H9 (cell line): ENCODE measurements around the gene FN3KRP. TPM values are rescaled to one million over a fixed set of nuclear protein-coding genes. Genes with fewer than 3 reads are reported as not detected.
A peak's percentile ranks its signal among the peaks of the same experiment; 100 is the strongest.

ENCODE experiments used
- DNase-seq: peaks from one replicate; pipeline ENCODE4 v3.0.0-alpha.2; 2017
- H2AFZ ChIP-seq: one replicate; pipeline ENCODE4 v1.6.1; 2013; ENCODE audit warnings: mild to moderate bottlenecking, low read length, control low read depth, moderate library complexity
- H2AK5ac ChIP-seq: 2 replicates; pipeline ENCODE4 v1.6.1; 2013; ENCODE audit warnings: low read length, control low read depth, mixed read lengths; ENCODE audit not compliant: insufficient read length
- H2BK120ac ChIP-seq: one replicate; pipeline ENCODE4 v1.6.1; 2013; ENCODE audit warnings: low read depth, mild to moderate bottlenecking, low read length, control low read depth, inconsistent platforms; ENCODE audit not compliant: poor library complexity, severe bottlenecking
- H2BK12ac ChIP-seq: 2 replicates; pipeline ENCODE4 v1.6.1; 2013; ENCODE audit warnings: low read length, control low read depth, mixed read lengths, low read depth; ENCODE audit not compliant: insufficient read length
- H2BK15ac ChIP-seq: 2 replicates; pipeline ENCODE4 v1.6.1; 2013; ENCODE audit warnings: low read depth, low read length, control low read depth
- H2BK20ac ChIP-seq: one replicate; pipeline ENCODE4 v1.6.1; 2013; ENCODE audit warnings: low read depth, mild to moderate bottlenecking, low read length, control low read depth, inconsistent platforms; ENCODE audit not compliant: poor library complexity, severe bottlenecking
- H2BK5ac ChIP-seq: 2 replicates; pipeline ENCODE4 v1.6.1; 2013; ENCODE audit warnings: low read length, control low read depth, mixed read lengths; ENCODE audit not compliant: insufficient read length
- H3K14ac ChIP-seq: 2 replicates; pipeline ENCODE4 v1.6.1; 2013; ENCODE audit warnings: low read length, control low read depth; ENCODE audit not compliant: insufficient read depth
- H3K18ac ChIP-seq: 2 replicates; pipeline ENCODE4 v1.6.1; 2013; ENCODE audit warnings: low read depth, mild to moderate bottlenecking, mixed read lengths, low read length, control low read depth; ENCODE audit not compliant: insufficient read length
- H3K23ac ChIP-seq: 2 replicates; pipeline ENCODE4 v1.6.1; 2013; ENCODE audit warnings: low read length, control low read depth, mixed read lengths, low read depth; ENCODE audit not compliant: insufficient read length
- H3K23me2 ChIP-seq: 2 replicates; pipeline ENCODE4 v1.6.1; 2013; ENCODE audit warnings: low read depth, mild to moderate bottlenecking, mixed read lengths, low read length, control low read depth; ENCODE audit not compliant: insufficient read length, poor library complexity, severe bottlenecking
- H3K27ac ChIP-seq: 2 replicates; pipeline ENCODE4 v1.5.1; 2013; ENCODE audit warnings: low read length, control low read depth, mixed read lengths, low read depth; ENCODE audit not compliant: insufficient read length
- H3K27me3 ChIP-seq: 2 replicates; pipeline ENCODE4 v1.6.1; 2013; ENCODE audit warnings: low read length, control low read depth, inconsistent platforms; ENCODE audit not compliant: insufficient read depth
- H3K4ac ChIP-seq: 2 replicates; pipeline ENCODE4 v1.6.1; 2013; ENCODE audit warnings: low read depth, mild to moderate bottlenecking, control low read depth, inconsistent platforms, low read length, moderate library complexity
- H3K4me1 ChIP-seq: 2 replicates; pipeline ENCODE4 v1.6.1; 2013; ENCODE audit warnings: low read length, control low read depth, inconsistent platforms; ENCODE audit not compliant: insufficient read depth
- H3K4me2 ChIP-seq: 2 replicates; pipeline ENCODE4 v1.6.1; 2013; ENCODE audit warnings: low read length, control low read depth, mixed read lengths; ENCODE audit not compliant: insufficient read length, insufficient read depth
- H3K56ac ChIP-seq: 2 replicates; pipeline ENCODE4 v1.6.1; 2013; ENCODE audit warnings: low read depth, mild to moderate bottlenecking, mixed read lengths, low read length, control low read depth; ENCODE audit not compliant: insufficient read length
- H3K79me1 ChIP-seq: 2 replicates; pipeline ENCODE4 v1.6.1; 2013; ENCODE audit warnings: low read depth, mild to moderate bottlenecking, moderate library complexity, low read length, control low read depth, inconsistent platforms; ENCODE audit not compliant: insufficient read depth, poor library complexity, severe bottlenecking
- H3K79me2 ChIP-seq: 2 replicates; pipeline ENCODE4 v1.6.1; 2013; ENCODE audit warnings: low read length, control low read depth, inconsistent platforms; ENCODE audit not compliant: insufficient read depth
- H3K9ac ChIP-seq: 2 replicates; pipeline ENCODE4 v1.6.1; 2013; ENCODE audit warnings: low read length, control low read depth, mixed read lengths; ENCODE audit not compliant: insufficient read length; ENCODE audit errors: extremely low read depth
- H3K9me3 ChIP-seq: one replicate; pipeline ENCODE4 v1.6.1; 2013; ENCODE audit warnings: low read depth, low read length, inconsistent platforms; ENCODE audit not compliant: control insufficient read depth
- H3T11ph ChIP-seq: one replicate; pipeline ENCODE4 v1.6.1; 2013; ENCODE audit warnings: mild to moderate bottlenecking, low read length, control low read depth, inconsistent platforms
- H4K20me1 ChIP-seq: one replicate; pipeline ENCODE4 v1.6.1; 2013; ENCODE audit not compliant: control insufficient read depth, insufficient read length, insufficient read depth
- H4K5ac ChIP-seq: 2 replicates; pipeline ENCODE4 v1.6.1; 2013; ENCODE audit warnings: low read depth, mild to moderate bottlenecking, mixed read lengths, low read length, control low read depth; ENCODE audit not compliant: insufficient read length
- H4K8ac ChIP-seq: replicated peaks from 2 replicates; pipeline ENCODE4 v1.6.1; 2013; ENCODE audit warnings: low read length, control low read depth, mixed read lengths, low read depth; ENCODE audit not compliant: insufficient read length
- H4K91ac ChIP-seq: 2 replicates; pipeline ENCODE4 v1.6.1; 2013; ENCODE audit warnings: low read depth, mild to moderate bottlenecking, moderate library complexity, mixed read lengths, low read length, control low read depth; ENCODE audit not compliant: insufficient read length
- H3K27ac Mint-ChIP-seq, 3 experiments: 2 replicates in 2 of 3; 3 replicates in 1 of 3; pipeline ENCODE4 v1.8.0; 2020 to 2021; ENCODE audit warnings: mixed read lengths in 3 of 3, mild to moderate bottlenecking in 1 of 3, moderate library complexity in 1 of 3
- H3K27me3 Mint-ChIP-seq: 2 replicates; pipeline ENCODE4 v1.8.0; 2021; ENCODE audit warnings: low read depth, mild to moderate bottlenecking, moderate library complexity, mixed read lengths
- H3K36me3 Mint-ChIP-seq, 3 experiments: 2 replicates in 2 of 3; 3 replicates in 1 of 3; pipeline ENCODE4 v1.8.0; 2020 to 2021; ENCODE audit warnings: low read depth in 3 of 3, mixed read lengths in 3 of 3; ENCODE audit not compliant: insufficient read depth in 1 of 3
- H3K4me1 Mint-ChIP-seq, 2 experiments: 2 replicates each; pipeline ENCODE4 v1.8.0; 2020; ENCODE audit warnings: mixed read lengths in 2 of 2
- H3K4me3 Mint-ChIP-seq, 2 experiments: 2 replicates in 1 of 2; 3 replicates in 1 of 2; pipeline ENCODE4 v1.8.0; 2020 to 2021; ENCODE audit warnings: mild to moderate bottlenecking in 2 of 2, mixed read lengths in 2 of 2, moderate library complexity in 1 of 2
- H3K9me3 Mint-ChIP-seq, 2 experiments: 2 replicates in 1 of 2; 3 replicates in 1 of 2; pipeline ENCODE4 v1.8.0; 2020; ENCODE audit warnings: mild to moderate bottlenecking in 2 of 2, mixed read lengths in 2 of 2, moderate library complexity in 1 of 2
- WGBS: extraction: QIAGEN DNeasy Blood & Tissue Kit; methylation state at CpG from one replicate; pipeline ENCODE4 v1.1.7; 2013; ENCODE audit warnings: missing lambda C conversion rate, low lambda C conversion rate, mixed read lengths; ENCODE audit not compliant: insufficient read length; ENCODE audit errors: extremely low coverage; 5-methylcytosine and 5-hydroxymethylcytosine counted together
- total RNA-seq: library from RNA; stranded (reverse); gene quantifications from 2 replicates; pipeline ENCODE4 v1.2.1, GENCODE V29; 2021
- TF ChIP-seq, protein P1 (sequence below): fragments of 200-600 bp; sonication (generic); conservative IDR thresholded peaks from 3 replicates; pipeline ENCODE4 v1.8.0; 2021; ENCODE audit warnings: antibody characterized with exemption, mild to moderate bottlenecking

Gene FN3KRP
- total RNA-seq, 1 experiment from 2014 or later: 32.9 TPM

DNA sequence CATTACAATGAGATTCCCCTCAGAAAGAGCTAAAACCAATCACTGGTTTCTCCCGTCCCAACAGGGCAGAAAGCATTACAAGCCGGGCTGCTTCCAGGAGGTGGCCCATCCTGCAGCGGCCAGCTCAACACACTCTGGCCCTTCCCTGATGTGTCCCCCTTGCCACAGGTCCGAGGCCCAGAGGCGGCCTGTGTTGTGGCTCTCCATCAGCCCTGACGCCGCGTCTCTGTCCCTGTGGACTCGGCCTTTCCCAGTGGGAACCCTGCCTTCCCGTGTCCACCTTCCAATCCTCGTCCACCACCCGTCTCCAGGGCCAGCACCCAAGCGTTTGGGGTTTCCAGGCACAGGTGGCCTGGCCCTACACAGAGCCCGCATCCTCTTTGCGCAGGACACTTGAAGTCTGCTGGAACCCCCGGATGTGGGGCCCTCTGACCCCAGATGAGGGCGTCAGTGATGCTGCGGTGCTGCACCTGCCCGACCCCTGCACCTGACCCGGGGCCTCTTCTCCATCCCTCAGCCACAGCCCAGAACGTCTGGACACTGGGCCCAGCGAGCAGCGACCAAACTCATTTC lies 39.1 kb upstream of the FN3KRP start:
- Histone ChIP-seq H3K79me2 (no peaks in the 10 kb centered on the region; the same call in 1 of the 2 replicates), H3K4me2 (no peak overlapping the region), H2AFZ (no peak overlapping the region), H2AK5ac (no peak overlapping the region), H3K27ac (no peak overlapping the region), H4K20me1 (no peaks in the 10 kb centered on the region), H4K5ac (no peak overlapping the region), H2BK5ac (no peak overlapping the region), H2BK15ac (no peak overlapping the region), H3K14ac (no peak overlapping the region; the same call in 1 of the 2 replicates), H3K23me2 (no peaks in the 10 kb centered on the region), H3K56ac (no peak overlapping the region), H3K9me3 (no peaks in the 10 kb centered on the region), H3K9ac (no peak overlapping the region), H3K18ac (no peak overlapping the region), H2BK20ac (no peak overlapping the region), H3K4ac (no peak overlapping the region), H4K8ac (no peak overlapping the region), H3K27me3 (no peaks in the 10 kb centered on the region), H2BK120ac (no peak overlapping the region), H2BK12ac (no peak overlapping the region), H3T11ph (no peak overlapping the region), H4K91ac (no peak overlapping the region), H3K23ac (no peak overlapping the region), H3K79me1 (no peaks in the 10 kb centered on the region), H3K4me1 (no peaks in the 10 kb centered on the region)
- Mint-ChIP-seq H3K9me3 (peaks cover 11 to 12% of the 10 kb centered on the region in 2 experiments), H3K36me3 (peaks cover 0 to 3% (median 0%) of the 10 kb centered on the region in 3 experiments; a peak in 2 of 7 replicates), H3K4me3 (no peak overlapping the region), H3K27me3 (no peaks in the 10 kb centered on the region; the same call in none of the 2 replicates), H3K4me1 (no peaks in the 10 kb centered on the region), H3K27ac (peak overlapping the region in 1 of 3 experiments; percentile 72; a peak in 1 of 7 replicates)
- TF ChIP-seq, protein P1, sequence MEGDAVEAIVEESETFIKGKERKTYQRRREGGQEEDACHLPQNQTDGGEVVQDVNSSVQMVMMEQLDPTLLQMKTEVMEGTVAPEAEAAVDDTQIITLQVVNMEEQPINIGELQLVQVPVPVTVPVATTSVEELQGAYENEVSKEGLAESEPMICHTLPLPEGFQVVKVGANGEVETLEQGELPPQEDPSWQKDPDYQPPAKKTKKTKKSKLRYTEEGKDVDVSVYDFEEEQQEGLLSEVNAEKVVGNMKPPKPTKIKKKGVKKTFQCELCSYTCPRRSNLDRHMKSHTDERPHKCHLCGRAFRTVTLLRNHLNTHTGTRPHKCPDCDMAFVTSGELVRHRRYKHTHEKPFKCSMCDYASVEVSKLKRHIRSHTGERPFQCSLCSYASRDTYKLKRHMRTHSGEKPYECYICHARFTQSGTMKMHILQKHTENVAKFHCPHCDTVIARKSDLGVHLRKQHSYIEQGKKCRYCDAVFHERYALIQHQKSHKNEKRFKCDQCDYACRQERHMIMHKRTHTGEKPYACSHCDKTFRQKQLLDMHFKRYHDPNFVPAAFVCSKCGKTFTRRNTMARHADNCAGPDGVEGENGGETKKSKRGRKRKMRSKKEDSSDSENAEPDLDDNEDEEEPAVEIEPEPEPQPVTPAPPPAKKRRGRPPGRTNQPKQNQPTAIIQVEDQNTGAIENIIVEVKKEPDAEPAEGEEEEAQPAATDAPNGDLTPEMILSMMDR: no peak
- DNase-seq: no peak
- no CpG with 5 or more reads among the region's 23 CpGs for WGBS
